WTC11 (cell line): ENCODE measurements around the gene SEC14L6. TPM values are rescaled to one million over a fixed set of nuclear protein-coding genes. Genes with fewer than 3 reads are reported as not detected.
A peak's percentile ranks its signal among the peaks of the same experiment; 100 is the strongest.

Experiments used
- ATAC-seq: fragments of 200-7000 bp; cut with Tn5 transposase; 2 replicates; pipeline ENCODE4 v1.10.0; 2021; ENCODE audit warnings: mild to moderate bottlenecking, moderate library complexity
- CTCF ChIA-PET: fragments of 300-600 bp; sonication (Branson Sonifier 250); formaldehyde crosslinking; loops from one replicate; lab custom pipeline; 2021; ENCODE audit warnings: antibody characterized with exemption; lab: Charles Lee
- POLR2A ChIA-PET: fragments of 350-600 bp; sonication (Branson Sonifier 250); formaldehyde crosslinking; loops from one replicate; lab custom pipeline; 2021; ENCODE audit warnings: antibody characterized with exemption; lab: Charles Lee
- DNase-seq: peaks from one replicate; pipeline ENCODE4 v3.0.0; 2021; ENCODE audit warnings: low spot score
- H3K27ac Mint-ChIP-seq: 2 replicates; pipeline ENCODE4 v1.8.0; 2021; ENCODE audit warnings: mixed read lengths
- H3K27me3 Mint-ChIP-seq: 2 replicates; pipeline ENCODE4 v1.8.0; 2021; ENCODE audit warnings: low read depth, mild to moderate bottlenecking, moderate library complexity, mixed read lengths
- H3K36me3 Mint-ChIP-seq: 2 replicates; pipeline ENCODE4 v1.8.0; 2021; ENCODE audit warnings: mixed read lengths
- H3K4me1 Mint-ChIP-seq: 2 replicates; pipeline ENCODE4 v1.8.0; 2022; ENCODE audit warnings: mixed read lengths
- H3K4me3 Mint-ChIP-seq: 2 replicates; pipeline ENCODE4 v1.8.0; 2021; ENCODE audit warnings: mild to moderate bottlenecking, moderate library complexity, mixed read lengths
- H3K9me3 Mint-ChIP-seq: 2 replicates; pipeline ENCODE4 v1.8.0; 2021; ENCODE audit warnings: mixed read lengths
- CREM ChIP-seq: sonication (generic); formaldehyde crosslinking; IDR thresholded peaks from 2 replicates; pipeline ENCODE4 v1.8.1; 2022; ENCODE audit warnings: mild to moderate bottlenecking, missing genetic modification reagents, moderate library complexity
- FOXK1 ChIP-seq: sonication (generic); formaldehyde crosslinking; IDR thresholded peaks from 2 replicates; pipeline ENCODE4 v1.8.0; 2022; ENCODE audit warnings: mild to moderate bottlenecking, moderate library complexity, missing genetic modification reagents
- GABPB1 ChIP-seq: sonication (generic); formaldehyde crosslinking; IDR thresholded peaks from 2 replicates; pipeline ENCODE4 v1.8.1; 2023; ENCODE audit warnings: mild to moderate bottlenecking, missing genetic modification reagents
- GTF2I ChIP-seq: fragments of 250-450 bp; sonication (Bioruptor Pico); conservative IDR thresholded peaks from 2 replicates; pipeline ENCODE4 v1.4.0; 2021; ENCODE audit warnings: mild to moderate bottlenecking
- NFYB ChIP-seq: sonication (generic); formaldehyde crosslinking; conservative IDR thresholded peaks from 2 replicates; pipeline ENCODE4 v1.8.0; 2022; ENCODE audit warnings: low read depth, missing genetic modification reagents
- RELA ChIP-seq: sonication (generic); formaldehyde crosslinking; IDR thresholded peaks from 2 replicates; pipeline ENCODE4 v1.8.1; 2022; ENCODE audit warnings: missing genetic modification reagents, mild to moderate bottlenecking, borderline replicate concordance
- SP1 ChIP-seq: sonication (generic); formaldehyde crosslinking; conservative IDR thresholded peaks from 2 replicates; pipeline ENCODE4 v1.8.1; 2022; ENCODE audit warnings: missing genetic modification reagents
- ZNF671 ChIP-seq: fragments of 250-450 bp; sonication (Bioruptor Pico); IDR thresholded peaks from 2 replicates; pipeline ENCODE4 v1.8.0; 2021; ENCODE audit warnings: mild to moderate bottlenecking
- total RNA-seq: library from RNA; stranded (reverse); gene quantifications from 3 replicates; pipeline ENCODE4 v1.2.3, GENCODE V29; 2021
- TF ChIP-seq, protein P1 (sequence below): sonication (generic); formaldehyde crosslinking; IDR thresholded peaks from 2 replicates; pipeline ENCODE4 v1.8.1; 2023; ENCODE audit warnings: mild to moderate bottlenecking, moderate library complexity, missing genetic modification reagents
- TF ChIP-seq, protein P2 (sequence below): sonication (generic); formaldehyde crosslinking; IDR thresholded peaks from 2 replicates; pipeline ENCODE4 v1.8.0; 2022; ENCODE audit warnings: missing genetic modification reagents
- TF ChIP-seq, protein P3 (sequence below): sonication (generic); formaldehyde crosslinking; IDR thresholded peaks from 2 replicates; pipeline ENCODE4 v1.8.1; 2023; ENCODE audit warnings: mild to moderate bottlenecking, missing genetic modification reagents
- TF ChIP-seq, protein P4 (sequence below): fragments of 250-450 bp; sonication (Bioruptor Pico); IDR thresholded peaks from 2 replicates; pipeline ENCODE4 v2.1.2; 2022; ENCODE audit warnings: mild to moderate bottlenecking, moderate library complexity
- TF ChIP-seq, protein P5 (sequence below): sonication (generic); formaldehyde crosslinking; IDR thresholded peaks from 2 replicates; pipeline ENCODE4 v1.8.1; 2023; ENCODE audit warnings: mild to moderate bottlenecking, missing genetic modification reagents, moderate library complexity
- TF ChIP-seq, protein P6 (sequence below): sonication (generic); formaldehyde crosslinking; IDR thresholded peaks from 2 replicates; pipeline ENCODE4 v1.8.0; 2022; ENCODE audit warnings: mild to moderate bottlenecking, missing genetic modification reagents

Gene SEC14L6
- total RNA-seq, 1 experiment from 2014 or later, result 1.6 TPM

DNA sequence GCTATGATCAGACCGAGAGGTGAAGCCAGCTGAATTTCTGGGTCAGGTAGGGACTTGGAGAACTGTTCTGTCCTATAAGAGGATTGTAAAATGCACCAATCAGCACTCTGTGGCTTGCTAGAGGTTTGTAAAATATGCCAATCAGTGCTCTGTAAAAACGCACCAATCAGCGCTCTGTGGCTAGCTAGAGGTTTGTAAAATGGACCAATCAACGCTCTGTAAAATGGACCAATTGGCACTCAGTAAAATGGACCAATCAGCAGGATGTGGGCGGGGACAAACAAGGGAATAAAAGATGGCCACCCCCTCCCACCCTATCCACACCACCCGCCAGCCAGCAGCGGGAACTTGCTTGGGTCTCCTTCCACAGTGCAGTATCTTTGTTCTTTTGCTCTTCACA lies 34.6 kb downstream of the SEC14L6 start:
- Mint-ChIP-seq H3K36me3 (no peaks in the 10 kb centered on the region), H3K4me3 (no peak overlapping the region)

DNA sequence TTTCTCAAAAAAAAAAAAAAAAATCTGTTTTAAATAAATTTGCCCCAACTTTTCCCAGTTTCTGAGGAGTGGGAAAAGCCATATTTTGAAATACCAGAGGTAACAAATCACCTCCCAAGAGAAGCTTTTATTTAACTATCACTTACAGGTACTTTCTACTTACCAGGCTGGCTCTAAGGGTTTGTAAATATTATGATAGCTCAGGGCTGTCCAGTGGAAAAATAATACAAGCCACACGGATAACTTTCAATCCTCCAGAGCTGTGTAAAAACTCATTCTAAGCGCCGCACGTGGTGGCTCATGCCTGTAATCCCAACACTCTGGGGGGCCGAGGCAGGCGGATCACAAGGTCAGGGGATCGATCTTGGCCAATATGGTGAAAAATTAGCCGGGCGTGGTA lies 35.4 kb downstream of the SEC14L6 start:
- Mint-ChIP-seq H3K36me3 (no peaks in the 10 kb centered on the region), H3K4me3 (no peak overlapping the region), H3K27me3 (peaks cover 2% of the 10 kb centered on the region; the same call in 1 of the 2 replicates), H3K9me3 (peaks cover 12% of the 10 kb centered on the region), H3K27ac (no peak overlapping the region), H3K4me1 (no peaks in the 10 kb centered on the region)
- ChIA-PET POLR2A (interaction anchor here (0.7 kb wide), 1 partner anchor 876 kb away, joined by 6 read pairs; no protein-coding TSS in a partner anchor), CTCF (interaction anchor here (1.2 kb wide), 1 partner anchor 21 kb away, joined by 3 read pairs; no protein-coding TSS in a partner anchor)
- no peak for TF ChIP-seq ZNF671 (CRISPR knock-in tag)
- TF ChIP-seq SP1 (CRISPR knock-in tag), result no peak
- TF ChIP-seq, protein P1, sequence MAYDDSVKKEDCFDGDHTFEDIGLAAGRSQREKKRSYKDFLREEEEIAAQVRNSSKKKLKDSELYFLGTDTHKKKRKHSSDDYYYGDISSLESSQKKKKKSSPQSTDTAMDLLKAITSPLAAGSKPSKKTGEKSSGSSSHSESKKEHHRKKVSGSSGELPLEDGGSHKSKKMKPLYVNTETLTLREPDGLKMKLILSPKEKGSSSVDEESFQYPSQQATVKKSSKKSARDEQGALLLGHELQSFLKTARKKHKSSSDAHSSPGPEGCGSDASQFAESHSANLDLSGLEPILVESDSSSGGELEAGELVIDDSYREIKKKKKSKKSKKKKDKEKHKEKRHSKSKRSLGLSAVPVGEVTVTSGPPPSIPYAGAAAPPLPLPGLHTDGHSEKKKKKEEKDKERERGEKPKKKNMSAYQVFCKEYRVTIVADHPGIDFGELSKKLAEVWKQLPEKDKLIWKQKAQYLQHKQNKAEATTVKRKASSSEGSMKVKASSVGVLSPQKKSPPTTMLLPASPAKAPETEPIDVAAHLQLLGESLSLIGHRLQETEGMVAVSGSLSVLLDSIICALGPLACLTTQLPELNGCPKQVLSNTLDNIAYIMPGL (CRISPR knock-in tag), result no peak
- TF ChIP-seq, protein P2, sequence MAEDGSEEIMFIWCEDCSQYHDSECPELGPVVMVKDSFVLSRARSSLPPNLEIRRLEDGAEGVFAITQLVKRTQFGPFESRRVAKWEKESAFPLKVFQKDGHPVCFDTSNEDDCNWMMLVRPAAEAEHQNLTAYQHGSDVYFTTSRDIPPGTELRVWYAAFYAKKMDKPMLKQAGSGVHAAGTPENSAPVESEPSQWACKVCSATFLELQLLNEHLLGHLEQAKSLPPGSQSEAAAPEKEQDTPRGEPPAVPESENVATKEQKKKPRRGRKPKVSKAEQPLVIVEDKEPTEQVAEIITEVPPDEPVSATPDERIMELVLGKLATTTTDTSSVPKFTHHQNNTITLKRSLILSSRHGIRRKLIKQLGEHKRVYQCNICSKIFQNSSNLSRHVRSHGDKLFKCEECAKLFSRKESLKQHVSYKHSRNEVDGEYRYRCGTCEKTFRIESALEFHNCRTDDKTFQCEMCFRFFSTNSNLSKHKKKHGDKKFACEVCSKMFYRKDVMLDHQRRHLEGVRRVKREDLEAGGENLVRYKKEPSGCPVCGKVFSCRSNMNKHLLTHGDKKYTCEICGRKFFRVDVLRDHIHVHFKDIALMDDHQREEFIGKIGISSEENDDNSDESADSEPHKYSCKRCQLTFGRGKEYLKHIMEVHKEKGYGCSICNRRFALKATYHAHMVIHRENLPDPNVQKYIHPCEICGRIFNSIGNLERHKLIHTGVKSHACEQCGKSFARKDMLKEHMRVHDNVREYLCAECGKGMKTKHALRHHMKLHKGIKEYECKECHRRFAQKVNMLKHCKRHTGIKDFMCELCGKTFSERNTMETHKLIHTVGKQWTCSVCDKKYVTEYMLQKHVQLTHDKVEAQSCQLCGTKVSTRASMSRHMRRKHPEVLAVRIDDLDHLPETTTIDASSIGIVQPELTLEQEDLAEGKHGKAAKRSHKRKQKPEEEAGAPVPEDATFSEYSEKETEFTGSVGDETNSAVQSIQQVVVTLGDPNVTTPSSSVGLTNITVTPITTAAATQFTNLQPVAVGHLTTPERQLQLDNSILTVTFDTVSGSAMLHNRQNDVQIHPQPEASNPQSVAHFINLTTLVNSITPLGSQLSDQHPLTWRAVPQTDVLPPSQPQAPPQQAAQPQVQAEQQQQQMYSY (CRISPR knock-in tag), result no peak
- DNase-seq (no peak), ATAC-seq (no peak)

More for the DNA sequence above, 34.6 kb downstream of the SEC14L6 start:
- DNase-seq (no peak), ATAC-seq (no peak)
- ChIA-PET POLR2A (no interaction called here), CTCF (interaction anchor here (1.3 kb wide), 1 partner anchor 22 kb away, joined by 4 read pairs; no protein-coding TSS in a partner anchor)
- Mint-ChIP-seq H3K27ac (no peak overlapping the region), H3K9me3 (peaks cover 20% of the 10 kb centered on the region), H3K4me1 (no peaks in the 10 kb centered on the region), H3K27me3 (peaks cover 2% of the 10 kb centered on the region; the same call in 1 of the 2 replicates)
- TF ChIP-seq, protein P3, sequence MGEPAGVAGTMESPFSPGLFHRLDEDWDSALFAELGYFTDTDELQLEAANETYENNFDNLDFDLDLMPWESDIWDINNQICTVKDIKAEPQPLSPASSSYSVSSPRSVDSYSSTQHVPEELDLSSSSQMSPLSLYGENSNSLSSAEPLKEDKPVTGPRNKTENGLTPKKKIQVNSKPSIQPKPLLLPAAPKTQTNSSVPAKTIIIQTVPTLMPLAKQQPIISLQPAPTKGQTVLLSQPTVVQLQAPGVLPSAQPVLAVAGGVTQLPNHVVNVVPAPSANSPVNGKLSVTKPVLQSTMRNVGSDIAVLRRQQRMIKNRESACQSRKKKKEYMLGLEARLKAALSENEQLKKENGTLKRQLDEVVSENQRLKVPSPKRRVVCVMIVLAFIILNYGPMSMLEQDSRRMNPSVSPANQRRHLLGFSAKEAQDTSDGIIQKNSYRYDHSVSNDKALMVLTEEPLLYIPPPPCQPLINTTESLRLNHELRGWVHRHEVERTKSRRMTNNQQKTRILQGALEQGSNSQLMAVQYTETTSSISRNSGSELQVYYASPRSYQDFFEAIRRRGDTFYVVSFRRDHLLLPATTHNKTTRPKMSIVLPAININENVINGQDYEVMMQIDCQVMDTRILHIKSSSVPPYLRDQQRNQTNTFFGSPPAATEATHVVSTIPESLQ (CRISPR knock-in tag), result no peak
- TF ChIP-seq NFYB (CRISPR knock-in tag), result peak; percentile 72

DNA sequence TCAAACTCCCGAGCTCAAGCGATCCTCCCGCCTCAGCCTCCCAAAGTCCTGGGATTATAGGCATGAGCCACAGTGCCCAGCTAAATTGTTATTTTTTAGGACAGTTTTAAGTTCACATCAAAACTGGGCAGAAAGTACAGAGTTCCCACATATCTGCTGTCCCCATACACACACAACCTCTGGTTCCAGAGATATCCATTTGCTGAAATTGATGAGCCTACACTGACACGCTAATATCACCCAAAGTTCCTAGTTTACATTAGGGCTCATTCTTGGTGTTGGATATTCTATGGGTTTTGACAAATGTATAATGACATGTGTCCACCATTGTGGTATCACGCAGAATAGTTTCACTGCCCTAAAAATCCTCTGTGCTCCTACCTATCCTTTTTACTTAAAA lies 38.3 kb downstream of the SEC14L6 start:
- ChIA-PET CTCF (no interaction called here), POLR2A (no interaction called here)
- no peak for TF ChIP-seq RELA (CRISPR knock-in tag)
- no peak for TF ChIP-seq CREM (CRISPR knock-in tag)
- TF ChIP-seq, protein P4, sequence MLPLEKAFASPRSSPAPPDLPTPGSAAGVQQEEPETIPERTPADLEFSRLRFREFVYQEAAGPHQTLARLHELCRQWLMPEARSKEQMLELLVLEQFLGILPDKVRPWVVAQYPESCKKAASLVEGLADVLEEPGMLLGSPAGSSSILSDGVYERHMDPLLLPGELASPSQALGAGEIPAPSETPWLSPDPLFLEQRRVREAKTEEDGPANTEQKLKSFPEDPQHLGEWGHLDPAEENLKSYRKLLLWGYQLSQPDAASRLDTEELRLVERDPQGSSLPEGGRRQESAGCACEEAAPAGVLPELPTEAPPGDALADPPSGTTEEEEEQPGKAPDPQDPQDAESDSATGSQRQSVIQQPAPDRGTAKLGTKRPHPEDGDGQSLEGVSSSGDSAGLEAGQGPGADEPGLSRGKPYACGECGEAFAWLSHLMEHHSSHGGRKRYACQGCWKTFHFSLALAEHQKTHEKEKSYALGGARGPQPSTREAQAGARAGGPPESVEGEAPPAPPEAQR (CRISPR knock-in tag), result no peak
- TF ChIP-seq ZNF671 (CRISPR knock-in tag), result no peak
- TF ChIP-seq GABPB1 (CRISPR knock-in tag), result no peak
- no peak for TF ChIP-seq SP1 (CRISPR knock-in tag)
- TF ChIP-seq, protein P5, sequence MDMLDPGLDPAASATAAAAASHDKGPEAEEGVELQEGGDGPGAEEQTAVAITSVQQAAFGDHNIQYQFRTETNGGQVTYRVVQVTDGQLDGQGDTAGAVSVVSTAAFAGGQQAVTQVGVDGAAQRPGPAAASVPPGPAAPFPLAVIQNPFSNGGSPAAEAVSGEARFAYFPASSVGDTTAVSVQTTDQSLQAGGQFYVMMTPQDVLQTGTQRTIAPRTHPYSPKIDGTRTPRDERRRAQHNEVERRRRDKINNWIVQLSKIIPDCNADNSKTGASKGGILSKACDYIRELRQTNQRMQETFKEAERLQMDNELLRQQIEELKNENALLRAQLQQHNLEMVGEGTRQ (CRISPR knock-in tag), result no peak
- no peak for TF ChIP-seq GTF2I
- no peak for TF ChIP-seq FOXK1
- TF ChIP-seq, protein P1 (CRISPR knock-in tag), result no peak
- TF ChIP-seq, protein P6, sequence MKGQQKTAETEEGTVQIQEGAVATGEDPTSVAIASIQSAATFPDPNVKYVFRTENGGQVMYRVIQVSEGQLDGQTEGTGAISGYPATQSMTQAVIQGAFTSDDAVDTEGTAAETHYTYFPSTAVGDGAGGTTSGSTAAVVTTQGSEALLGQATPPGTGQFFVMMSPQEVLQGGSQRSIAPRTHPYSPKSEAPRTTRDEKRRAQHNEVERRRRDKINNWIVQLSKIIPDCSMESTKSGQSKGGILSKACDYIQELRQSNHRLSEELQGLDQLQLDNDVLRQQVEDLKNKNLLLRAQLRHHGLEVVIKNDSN (CRISPR knock-in tag), result no peak
- TF ChIP-seq, protein P2 (CRISPR knock-in tag), result no peak

More for the DNA sequence above, 38.3 kb downstream of the SEC14L6 start:
- H3K4me3 Mint-ChIP-seq, result no peak overlapping the region
- H3K27ac Mint-ChIP-seq, result no peak overlapping the region
- no peak for DNase-seq
- no peaks in the 10 kb centered on the region for H3K4me1 Mint-ChIP-seq
- H3K27me3 Mint-ChIP-seq, result peaks cover 10% of the 10 kb centered on the region
- peaks cover 5% of the 10 kb centered on the region for H3K9me3 Mint-ChIP-seq
- no peak for ATAC-seq
- H3K36me3 Mint-ChIP-seq, result no peaks in the 10 kb centered on the region
